Gastroesophageal sphincter (tissue), 3 donors: ENCODE measurements around the gene IMMP2L.

Source experiments
- CTCF ChIP-seq, 4 experiments: fragments of 200-600 bp in 2 of 4; fragments of 450-650 bp in 2 of 4; sonication (generic) in 1 of 4; IDR thresholded peaks; one replicate each; pipeline ENCODE4 v1.5.1; 2017 to 2019; ENCODE audit warnings: antibody characterized with exemption in 4 of 4, mild to moderate bottlenecking in 2 of 4, moderate library complexity in 2 of 4
- EP300 ChIP-seq: sonication (generic); formaldehyde crosslinking; IDR thresholded peaks from one replicate; pipeline ENCODE4 v1.6.1; 2017; ENCODE audit warnings: antibody characterized with exemption, mild to moderate bottlenecking
- POLR2A ChIP-seq, 2 donors: fragments of 450-650 bp; IDR thresholded peaks; one replicate each; pipeline ENCODE4 v1.6.1; 2017; ENCODE audit warnings: antibody characterized with exemption in 2 of 2, mild to moderate bottlenecking in 2 of 2, moderate library complexity in 1 of 2

DNA sequence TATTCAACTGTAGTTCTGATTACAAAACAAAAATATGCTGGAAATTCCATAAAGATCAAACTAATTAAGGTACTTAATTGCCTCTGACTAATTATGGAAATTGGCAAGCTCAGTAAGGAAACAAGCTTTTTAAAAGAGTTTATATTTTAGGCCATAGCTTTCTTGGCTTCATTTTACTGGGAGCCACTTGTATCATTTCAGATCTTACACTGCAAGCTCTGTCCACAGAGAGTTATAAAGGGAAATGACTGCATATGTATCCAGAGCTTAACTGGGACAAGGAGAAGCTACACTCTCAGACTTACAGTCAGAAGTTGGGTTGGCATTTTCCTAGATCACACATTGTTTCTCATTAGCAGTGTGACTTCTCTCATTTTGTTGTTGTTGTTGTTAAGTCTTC lies 379.0 kb downstream of the IMMP2L start:
- TF ChIP-seq CTCF (IDR thresholded peaks at IDR 0.05): no peak
- no peak for TF ChIP-seq EP300
- TF ChIP-seq POLR2A (IDR thresholded peaks at IDR 0.05): no peak
